Right lobe of liver (tissue), 6 donors: ENCODE data around the gene PLXNC1. TPM values are rescaled to one million over a fixed set of nuclear protein-coding genes. Genes with fewer than 3 reads are reported as not detected.

Experiments
- ATAC-seq, 4 donors: fragments of 200-7000 bp; cut with Tn5 transposase; one replicate each; pipeline ENCODE4 v1.9.1; 2020; ENCODE audit warnings: mild to moderate bottlenecking in 4 of 4, moderate library complexity in 4 of 4
- DNase-seq, 3 donors: peaks; one replicate each; pipeline ENCODE4 v3.0.0-alpha.2; 2020
- H3K27ac ChIP-seq, 3 donors: fragments of 200-600 bp; one replicate each; pipeline ENCODE4 v1.8.0; 2022
- H3K27me3 ChIP-seq, 2 donors: fragments of 200-600 bp; one replicate each; pipeline ENCODE4 v1.8.0; 2022
- H3K36me3 ChIP-seq, 4 donors: fragments of 200-600 bp; sonication (generic) in 1 of 4; one replicate each; pipeline versions ENCODE4 v1.5.1 to v1.8.0; 2017 to 2022; ENCODE audit warnings: control low read depth in 1 of 4
- H3K4me1 ChIP-seq, 4 donors: fragments of 200-600 bp; sonication (generic) in 1 of 4; one replicate each; pipeline versions ENCODE4 v1.5.1 to v1.8.0; 2017 to 2022; ENCODE audit warnings: control low read depth in 1 of 4
- H3K4me3 ChIP-seq, 3 donors: fragments of 200-600 bp; one replicate each; pipeline ENCODE4 v1.8.0; 2022
- H3K9me3 ChIP-seq, 4 donors: fragments of 200-600 bp; sonication (generic) in 1 of 4; one replicate each; pipeline versions ENCODE4 v1.5.1 to v1.8.0; 2017 to 2022; ENCODE audit warnings: control low read depth in 1 of 4
- POLR2A ChIP-seq: fragments of 450-650 bp; IDR thresholded peaks from one replicate; pipeline ENCODE4 v1.6.1; 2017; ENCODE audit warnings: antibody characterized with exemption, mild to moderate bottlenecking
- WGBS: methylation state at CpG from one replicate; pipeline ENCODE4 v1.1.6; 2018; ENCODE audit warnings: low coverage, low lambda C conversion rate; ENCODE audit not compliant: insufficient coverage; ENCODE audit errors: missing lambda C conversion rate; 5-methylcytosine and 5-hydroxymethylcytosine counted together
- intact Hi-C, 2 donors: fragments of 100-400 bp; cut with DNase I; formaldehyde crosslinking; loops; one replicate each; pipeline versions ENCODE4 v1.11.2 to v1.14.1; 2022
- total RNA-seq, 6 experiments: library from RNA; depleted of rRNA in 2 of 6; stranded (reverse); fragments of >200 nt in 2 of 6; fragmentation: NEBNext Ultra II Directional in 3 of 6; extraction: Animal tissue kit (Norgen Biotek cat#: 25700) in 3 of 6; gene quantifications; one replicate each; pipeline versions ENCODE4 v1.1.0 to v1.2.4, GENCODE V29; 2016 to 2023
- TF ChIP-seq, protein P1 (sequence below), 4 donors: fragments of 200-600 bp in 3 of 4; fragments of 450-650 bp in 1 of 4; IDR thresholded peaks; one replicate each; pipeline versions ENCODE4 v1.5.1 to v1.8.0; 2016 to 2022; ENCODE audit warnings: antibody characterized with exemption in 4 of 4, mild to moderate bottlenecking in 2 of 4
- donor health status: DM: no; HTN: yes; CAD: no.
- donor health status: DM: no; HTN: no; CAD: no.
- donor health status: DM: no; HTN: no; CAD: no.
- donor health status: DM: no; HTN: yes; CAD: no.
- donor health status: DM: no; HTN: yes; CAD: no.

The PLXNC1 gene
- total RNA-seq, 6 experiments from 2014 or later: 1.6 to 7.0 (median 3.5) TPM

DNA sequence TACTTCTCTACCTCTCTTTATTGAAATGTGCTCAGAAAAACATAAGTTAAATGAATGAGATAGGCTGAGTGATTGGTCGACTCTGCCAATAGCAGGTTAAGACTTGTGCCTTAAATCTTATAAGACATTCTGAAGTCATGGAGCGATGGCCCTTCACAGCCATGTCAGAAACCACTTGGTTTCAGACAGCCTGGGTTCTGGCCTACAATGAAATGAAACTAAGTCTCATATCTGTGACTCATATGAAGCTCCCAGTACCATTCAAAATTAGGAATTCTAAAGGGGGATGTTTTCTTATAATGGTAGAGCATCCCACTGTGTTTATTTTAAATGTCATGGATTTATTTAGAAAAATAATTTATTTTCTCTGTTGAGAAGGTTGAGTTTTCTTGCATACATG lies 42.6 kb downstream of the PLXNC1 start:
- Histone ChIP-seq H3K9me3 (no peaks in the 10 kb centered on the region), H3K27ac (no peak overlapping the region), H3K36me3 (no peaks in the 10 kb centered on the region), H3K4me3 (no peak overlapping the region), H3K27me3 (no peaks in the 10 kb centered on the region), H3K4me1 (no peaks in the 10 kb centered on the region)
- no peak for DNase-seq
- no peak for TF ChIP-seq POLR2A
- TF ChIP-seq, protein P1, sequence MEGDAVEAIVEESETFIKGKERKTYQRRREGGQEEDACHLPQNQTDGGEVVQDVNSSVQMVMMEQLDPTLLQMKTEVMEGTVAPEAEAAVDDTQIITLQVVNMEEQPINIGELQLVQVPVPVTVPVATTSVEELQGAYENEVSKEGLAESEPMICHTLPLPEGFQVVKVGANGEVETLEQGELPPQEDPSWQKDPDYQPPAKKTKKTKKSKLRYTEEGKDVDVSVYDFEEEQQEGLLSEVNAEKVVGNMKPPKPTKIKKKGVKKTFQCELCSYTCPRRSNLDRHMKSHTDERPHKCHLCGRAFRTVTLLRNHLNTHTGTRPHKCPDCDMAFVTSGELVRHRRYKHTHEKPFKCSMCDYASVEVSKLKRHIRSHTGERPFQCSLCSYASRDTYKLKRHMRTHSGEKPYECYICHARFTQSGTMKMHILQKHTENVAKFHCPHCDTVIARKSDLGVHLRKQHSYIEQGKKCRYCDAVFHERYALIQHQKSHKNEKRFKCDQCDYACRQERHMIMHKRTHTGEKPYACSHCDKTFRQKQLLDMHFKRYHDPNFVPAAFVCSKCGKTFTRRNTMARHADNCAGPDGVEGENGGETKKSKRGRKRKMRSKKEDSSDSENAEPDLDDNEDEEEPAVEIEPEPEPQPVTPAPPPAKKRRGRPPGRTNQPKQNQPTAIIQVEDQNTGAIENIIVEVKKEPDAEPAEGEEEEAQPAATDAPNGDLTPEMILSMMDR (IDR thresholded peaks at IDR 0.05): no peak
- intact Hi-C loops: no loop called here
- no peak for ATAC-seq
- WGBS: 100% methylated on average over 2 of the region's 2 CpGs

DNA sequence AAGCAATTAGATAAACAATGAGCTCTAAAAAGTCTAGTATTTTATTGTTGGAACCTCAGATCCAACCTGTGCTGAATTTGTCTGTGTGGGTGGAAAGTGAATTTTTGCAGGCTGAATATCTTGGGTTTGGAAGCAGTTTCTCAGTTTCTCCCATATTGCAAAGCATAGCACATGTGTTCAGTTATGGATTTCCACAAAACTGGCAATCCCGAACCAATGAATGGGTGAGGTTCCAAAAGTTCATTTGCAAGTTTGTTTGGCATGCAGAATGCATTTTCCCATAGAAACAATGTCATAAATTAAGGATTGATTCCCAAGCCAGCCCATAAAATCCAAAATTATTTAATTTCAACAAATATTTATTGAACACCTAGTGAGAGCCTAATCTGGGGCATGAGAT lies 43.4 kb downstream of the PLXNC1 start:
- Histone ChIP-seq H3K9me3 (no peaks in the 10 kb centered on the region), H3K4me1 (no peaks in the 10 kb centered on the region), H3K27me3 (no peaks in the 10 kb centered on the region), H3K27ac (no peak overlapping the region), H3K36me3 (no peaks in the 10 kb centered on the region), H3K4me3 (no peak overlapping the region)
- TF ChIP-seq POLR2A: no peak
- TF ChIP-seq, protein P1 (IDR thresholded peaks at IDR 0.05): no peak
- no peak for DNase-seq
- intact Hi-C loops: no loop called here
- no CpG with 5 or more reads among the region's 1 CpG for WGBS
- ATAC-seq: no peak

DNA sequence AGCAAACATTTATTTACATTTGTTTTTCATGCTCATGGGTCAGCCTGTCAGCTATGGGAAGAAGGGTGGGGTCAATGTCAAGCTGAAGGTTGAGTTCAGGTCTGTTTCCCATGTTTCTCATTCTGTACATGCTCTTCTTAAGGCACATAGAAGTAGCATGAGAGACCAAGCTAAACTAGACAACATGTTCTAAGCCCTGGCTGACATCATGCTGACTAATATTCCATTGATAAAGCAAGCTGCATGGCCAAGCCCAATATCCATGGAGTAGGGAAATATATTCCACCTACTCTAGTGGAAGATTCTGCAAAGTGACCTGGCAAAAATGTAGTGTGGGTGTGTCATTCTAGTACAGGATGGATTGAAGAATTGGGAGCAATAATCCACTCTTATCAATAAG lies 44.1 kb downstream of the PLXNC1 start:
- no peaks in the 10 kb centered on the region for H3K27me3 ChIP-seq
- H3K4me1 ChIP-seq: no peaks in the 10 kb centered on the region
- intact Hi-C loops: no loop called here
- no peaks in the 10 kb centered on the region for H3K36me3 ChIP-seq
- no peak for TF ChIP-seq POLR2A
- TF ChIP-seq, protein P1 (IDR thresholded peaks at IDR 0.05): no peak
- H3K27ac ChIP-seq: no peak overlapping the region
- ATAC-seq (no peak), DNase-seq (no peak)
- H3K4me3 ChIP-seq: no peak overlapping the region
- no peaks in the 10 kb centered on the region for H3K9me3 ChIP-seq

DNA sequence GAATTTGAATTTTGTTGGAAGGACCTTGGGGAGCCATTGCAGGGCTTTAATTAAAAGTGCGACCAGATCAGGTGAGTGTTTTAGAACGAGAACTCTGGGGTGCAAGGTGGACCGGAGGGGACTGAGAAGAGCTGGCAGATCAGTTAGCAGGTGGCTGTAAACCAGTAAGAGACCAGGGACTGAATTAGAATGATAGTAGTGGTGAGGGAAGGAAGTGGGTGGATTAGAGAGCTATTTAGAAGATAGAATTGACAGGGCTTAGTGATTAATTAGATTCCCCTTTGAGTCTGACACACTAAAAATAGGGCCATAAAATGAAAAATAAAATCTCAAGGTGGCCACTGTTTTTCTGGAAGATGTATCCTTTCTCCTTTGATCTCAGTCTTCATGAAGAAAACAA lies 44.8 kb downstream of the PLXNC1 start:
- H3K36me3 ChIP-seq: no peaks in the 10 kb centered on the region
- ATAC-seq (no peak), DNase-seq (no peak)
- intact Hi-C loops: no loop called here
- no peaks in the 10 kb centered on the region for H3K4me1 ChIP-seq
- H3K4me3 ChIP-seq: no peak overlapping the region
- no peaks in the 10 kb centered on the region for H3K27me3 ChIP-seq
- no peak overlapping the region for H3K27ac ChIP-seq
- WGBS: 79% methylated on average over 3 of the region's 3 CpGs
- no peak for TF ChIP-seq POLR2A
- TF ChIP-seq, protein P1 (IDR thresholded peaks at IDR 0.05): no peak
- no peaks in the 10 kb centered on the region for H3K9me3 ChIP-seq

GRCh38 chr12:94195483-94195882 lies 47.1 kb downstream of the PLXNC1 start:
- no peak for DNase-seq
- H3K4me3 ChIP-seq: no peak overlapping the region
- 97% methylated on average over 4 of the region's 6 CpGs for WGBS
- H3K4me1 ChIP-seq: peaks cover 0 to 10% (median 4%) of the 10 kb centered on the region in 4 donors
- no peak overlapping the region for H3K27ac ChIP-seq
- H3K27me3 ChIP-seq: no peaks in the 10 kb centered on the region
- no peaks in the 10 kb centered on the region for H3K9me3 ChIP-seq
- no peak for ATAC-seq
- no peaks in the 10 kb centered on the region for H3K36me3 ChIP-seq
- intact Hi-C loops: no loop called here
- TF ChIP-seq, protein P1 (IDR thresholded peaks at IDR 0.05): no peak
- TF ChIP-seq POLR2A: no peak
